GOT3 (cell line): Measurements from ENCODE around the gene NSD1.
"Not testable (repeated sequence)": the region's sequence is repeated elsewhere in the genome, so short reads cannot be mapped to it uniquely, and the experiment has no call there.

Experiments used
- DNase-seq: peaks from one replicate; lab custom pipeline; 2025; ENCODE audit warnings: mixed read lengths; lab: John Stamatoyannopoulos, UW

Gene NSD1

GRCh38 chr5:177290816-177291596 lies 157.4 kb downstream of the NSD1 start:
- DNase-seq: no peak

DNA sequence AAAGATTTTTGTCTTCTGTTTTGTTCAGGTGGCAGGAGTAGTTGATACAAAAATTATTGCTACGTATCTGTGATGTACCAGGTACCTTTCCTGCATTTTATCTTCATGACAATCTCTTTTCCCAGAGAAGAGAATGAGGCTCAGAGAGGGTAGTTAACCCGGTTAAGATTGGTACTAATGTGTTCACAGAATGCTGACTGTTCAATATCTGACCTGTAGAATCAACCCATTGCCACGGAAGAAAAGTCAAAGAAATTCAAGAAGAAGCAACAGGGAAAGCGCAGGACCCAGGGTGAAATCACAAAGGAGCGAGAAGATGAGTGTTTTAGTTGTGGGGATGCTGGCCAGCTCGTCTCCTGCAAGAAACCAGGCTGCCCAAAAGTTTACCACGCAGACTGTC lies 158.2 kb downstream of the NSD1 start:
- DNase-seq: no peak

DNA sequence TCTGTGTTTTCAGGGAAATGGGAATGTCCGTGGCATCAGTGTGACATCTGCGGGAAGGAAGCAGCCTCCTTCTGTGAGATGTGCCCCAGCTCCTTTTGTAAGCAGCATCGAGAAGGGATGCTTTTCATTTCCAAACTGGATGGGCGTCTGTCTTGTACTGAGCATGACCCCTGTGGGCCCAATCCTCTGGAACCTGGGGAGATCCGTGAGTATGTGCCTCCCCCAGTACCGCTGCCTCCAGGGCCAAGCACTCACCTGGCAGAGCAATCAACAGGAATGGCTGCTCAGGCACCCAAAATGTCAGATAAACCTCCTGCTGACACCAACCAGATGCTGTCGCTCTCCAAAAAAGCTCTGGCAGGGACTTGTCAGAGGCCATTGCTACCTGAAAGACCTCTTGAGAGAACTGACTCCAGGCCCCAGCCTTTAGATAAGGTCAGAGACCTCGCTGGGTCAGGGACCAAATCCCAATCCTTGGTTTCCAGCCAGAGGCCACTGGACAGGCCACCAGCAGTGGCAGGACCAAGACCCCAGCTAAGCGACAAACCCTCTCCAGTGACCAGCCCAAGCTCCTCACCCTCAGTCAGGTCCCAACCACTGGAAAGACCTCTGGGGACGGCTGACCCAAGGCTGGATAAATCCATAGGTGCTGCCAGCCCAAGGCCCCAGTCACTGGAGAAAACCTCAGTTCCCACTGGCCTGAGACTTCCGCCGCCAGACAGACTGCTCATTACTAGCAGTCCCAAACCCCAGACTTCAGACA lies 160.4 kb downstream of the NSD1 start:
- DNase-seq: no peak

- no peak for DNase-seq
Observed at GRCh38 chr5:177294632-177295031, 161.1 kb downstream of the NSD1 start.

GRCh38 chr5:177295924-177296323 lies 162.4 kb downstream of the NSD1 start:
- no peak for DNase-seq

DNA sequence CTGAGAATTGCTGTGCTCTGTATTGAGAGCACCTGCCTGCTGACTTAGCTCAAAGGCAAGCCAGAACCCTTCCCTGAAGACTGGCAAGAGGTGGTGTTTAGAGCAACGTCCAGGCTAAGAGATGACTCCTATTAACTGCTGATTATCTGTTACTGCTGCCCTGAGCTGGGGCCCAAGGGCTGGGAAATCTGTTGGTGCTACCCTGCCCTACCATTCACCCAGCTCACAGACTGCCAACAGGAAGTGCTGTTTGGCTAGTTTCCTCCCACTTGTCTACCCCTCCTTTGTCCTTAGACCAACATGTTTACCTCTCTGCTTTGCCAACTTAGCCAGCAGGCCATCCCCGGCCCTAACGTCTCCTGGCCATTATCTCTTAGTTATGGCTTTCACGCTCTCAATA lies 163.0 kb downstream of the NSD1 start:
- DNase-seq: no peak

DNA sequence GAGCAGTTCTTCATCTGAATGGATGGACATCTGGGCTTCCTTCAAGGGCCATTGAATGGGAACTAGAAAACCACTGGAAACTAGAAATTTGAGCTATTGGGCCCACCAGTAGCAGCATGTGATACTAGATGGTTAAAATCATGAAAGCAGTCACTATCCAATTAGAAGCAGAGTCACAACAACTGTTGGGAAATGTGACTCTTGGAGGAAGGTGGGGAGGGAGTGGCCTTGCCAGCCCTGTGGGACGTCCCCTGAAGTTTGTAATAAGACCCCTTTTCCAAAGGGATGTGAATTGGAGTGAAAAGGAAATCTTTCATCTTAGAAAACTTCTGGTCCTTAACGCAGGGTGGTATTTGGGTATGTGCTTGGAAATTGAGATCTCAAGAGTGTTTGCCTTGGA lies 164.3 kb downstream of the NSD1 start:
- no peak for DNase-seq

DNA sequence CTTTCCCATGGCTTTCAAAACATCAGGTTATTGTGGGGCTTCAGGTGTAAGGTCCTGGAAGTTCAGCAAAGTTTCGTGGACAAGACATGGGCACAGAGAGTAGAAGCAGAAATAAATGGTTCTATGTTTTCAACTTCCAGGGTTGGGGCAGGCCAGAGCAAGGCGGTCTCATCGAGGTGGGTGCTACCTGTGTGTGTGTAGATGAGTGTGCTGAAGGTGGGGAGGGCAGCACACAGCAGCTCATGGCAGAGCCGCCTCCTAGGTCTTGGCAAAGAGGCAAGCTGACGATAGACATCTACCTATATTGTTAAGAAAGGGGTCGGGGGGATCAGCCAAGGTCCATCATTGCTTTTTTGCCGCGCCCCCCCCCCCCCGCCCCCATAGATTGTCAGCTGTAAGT lies 166.1 kb downstream of the NSD1 start:
- no peak for DNase-seq

DNA sequence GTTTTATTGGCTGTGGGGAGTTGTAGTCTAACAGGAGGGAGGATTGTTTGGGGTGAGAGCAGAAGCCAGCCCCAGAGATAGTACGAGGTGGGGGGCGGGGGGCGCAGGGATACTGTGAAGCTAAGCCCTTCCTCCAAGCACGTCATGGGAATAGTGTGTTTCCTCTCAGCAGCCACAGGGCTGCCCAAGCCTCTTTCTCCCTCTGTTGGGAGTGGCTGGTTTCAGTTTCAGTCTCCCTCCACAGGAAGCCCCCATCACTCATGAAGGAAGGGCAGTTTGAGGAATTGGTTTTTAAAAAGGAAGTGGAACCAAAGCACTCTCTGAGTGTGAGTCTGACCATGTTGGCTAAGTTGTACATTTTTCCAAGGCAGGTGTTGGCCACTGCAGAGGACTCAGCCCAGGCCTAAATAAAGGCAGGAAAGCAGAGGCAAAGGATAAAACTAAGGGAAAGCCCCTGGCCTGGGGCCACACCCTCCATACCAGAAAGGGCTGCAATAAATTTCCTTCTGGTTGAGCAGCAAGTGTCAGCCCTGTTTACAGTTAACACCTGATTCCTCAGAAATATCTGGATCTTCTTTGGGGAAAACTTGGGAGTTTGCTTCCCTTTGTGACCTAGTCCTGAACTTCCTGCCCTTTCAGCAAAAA lies 166.8 kb downstream of the NSD1 start:
- DNase-seq: no peak

- DNase-seq: no peak
Observed at GRCh38 chr5:177300951-177301350, 167.4 kb downstream of the NSD1 start.

- no peak for DNase-seq
Observed at GRCh38 chr5:177301503-177302165, 168.1 kb downstream of the NSD1 start.

- DNase-seq: no peak
Observed at GRCh38 chr5:177302354-177303110, 169.0 kb downstream of the NSD1 start.

GRCh38 chr5:177303121-177303924 lies 169.8 kb downstream of the NSD1 start, which contains the start of the genes PRELID1 and RAB24:
TSS of gene PRELID1 (plus strand) at chr5:177303799. CDS start at chr5:177303986, 187 bp downstream.
TSS of gene RAB24 (minus strand) at chr5:177303719. CDS start at chr5:177303288, 431 bp downstream.
- DNase-seq: peak; percentile 78

- no peak for DNase-seq
Observed at GRCh38 chr5:177303925-177304391, 170.4 kb downstream of the NSD1 start.

GRCh38 chr5:177304392-177305119 lies 171.0 kb downstream of the NSD1 start:
- no peak for DNase-seq

GRCh38 chr5:177306103-177306640 lies 172.6 kb downstream of the NSD1 start:
- not testable (repeated sequence) for DNase-seq

DNA sequence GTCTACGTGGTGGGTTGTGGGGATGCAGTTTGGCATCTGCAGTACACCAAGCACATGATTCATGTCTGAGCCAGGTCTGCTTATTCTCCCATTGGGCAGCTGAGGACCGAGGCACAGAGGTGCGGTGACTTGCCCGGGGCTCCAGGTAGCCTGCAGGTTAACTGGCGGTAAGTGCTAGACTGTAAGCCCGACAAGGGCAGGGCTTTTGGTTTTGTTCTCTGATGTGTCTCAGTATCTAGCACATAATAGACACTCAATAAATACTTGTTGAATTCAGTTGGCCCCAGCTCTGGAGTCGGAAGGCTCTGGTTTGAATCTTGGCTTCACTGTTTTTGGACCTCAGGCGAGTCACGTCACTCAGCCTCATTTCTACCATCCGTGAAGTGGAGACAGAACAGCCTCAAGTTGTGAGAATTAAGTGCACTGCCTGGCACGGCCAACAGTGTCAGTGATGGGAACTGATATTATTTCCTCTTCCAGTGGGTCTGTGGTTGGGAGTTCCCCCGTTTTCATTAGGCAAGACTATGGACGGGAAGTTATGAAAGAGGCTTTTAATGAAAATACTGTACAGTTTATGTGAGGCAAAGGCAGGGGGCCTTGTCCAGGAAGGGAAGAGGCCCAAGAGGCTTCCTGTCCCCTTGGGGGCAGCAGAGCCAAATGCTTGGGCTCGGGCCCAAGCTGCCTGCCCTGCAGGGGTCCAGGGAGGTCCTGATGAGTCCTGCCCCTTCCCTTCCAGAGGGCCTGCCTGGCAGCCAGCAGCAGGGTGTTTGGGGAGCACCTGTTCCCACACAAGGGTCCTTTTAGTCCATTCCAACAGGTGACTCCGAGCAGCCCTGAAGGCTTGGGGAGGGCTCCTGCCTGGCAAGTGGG lies 173.3 kb downstream of the NSD1 start:
- no peak for DNase-seq
